NT2/D1 (cell line): ENCODE measurements around the gene LAMB4.

ENCODE experiments used
- DNase-seq: peaks from one replicate; pipeline ENCODE4 v3.0.0-alpha.2; 2011; ENCODE audit warnings: low read depth, low spot score
- H3K27me3 ChIP-seq: 2 replicates; pipeline ENCODE4 v1.6.0; 2011; ENCODE audit warnings: mild to moderate bottlenecking; ENCODE audit not compliant: insufficient read length, insufficient read depth
- H3K36me3 ChIP-seq: 2 replicates; pipeline ENCODE4 v1.6.1; 2011; ENCODE audit warnings: mild to moderate bottlenecking, low read length, mixed read lengths; ENCODE audit not compliant: insufficient read depth, insufficient read length
- H3K4me1 ChIP-seq: 2 replicates; pipeline ENCODE4 v1.5.1; 2011; ENCODE audit not compliant: insufficient read depth, insufficient read length
- H3K4me3 ChIP-seq: 2 replicates; pipeline ENCODE4 v1.5.1; 2011; ENCODE audit warnings: low read depth; ENCODE audit not compliant: insufficient read length
- H3K9ac ChIP-seq: 2 replicates; pipeline ENCODE4 v1.6.0; 2011; ENCODE audit warnings: low read depth; ENCODE audit not compliant: insufficient read length
- H3K9me3 ChIP-seq: 2 replicates; pipeline ENCODE4 v1.5.1; 2011; ENCODE audit warnings: mild to moderate bottlenecking, low read length; ENCODE audit not compliant: insufficient read depth
- SUZ12 ChIP-seq: IDR thresholded peaks from 2 replicates; pipeline ENCODE4 v1.6.1; 2011; ENCODE audit not compliant: insufficient read length, insufficient read depth; ENCODE audit errors: extremely low read depth
- YY1 ChIP-seq: IDR thresholded peaks from 2 replicates; pipeline ENCODE4 v1.6.1; 2011; ENCODE audit not compliant: insufficient read length, insufficient read depth
- ZNF274 ChIP-seq: IDR thresholded peaks from 2 replicates; pipeline ENCODE4 v1.6.1; 2011; ENCODE audit warnings: mild to moderate bottlenecking, low read depth, low read length

The LAMB4 gene

GRCh38 chr7:108007261-108007660 lies 122.9 kb downstream of the LAMB4 start:
- DNase-seq, result no peak
- no peaks in the 10 kb centered on the region for H3K9me3 ChIP-seq
- no peak for TF ChIP-seq ZNF274
- no peak for TF ChIP-seq SUZ12
- TF ChIP-seq YY1, result no peak
- no peak overlapping the region for H3K9ac ChIP-seq
- no peaks in the 10 kb centered on the region for H3K4me1 ChIP-seq
- H3K4me3 ChIP-seq, result no peak overlapping the region
- peaks cover 28% of the 10 kb centered on the region for H3K27me3 ChIP-seq
- H3K36me3 ChIP-seq, result no peaks in the 10 kb centered on the region

GRCh38 chr7:108004220-108005142 lies 125.7 kb downstream of the LAMB4 start:
- H3K4me3 ChIP-seq, result peak overlapping the region; percentile 5

GRCh38 chr7:108003599-108003935 lies 126.6 kb downstream of the LAMB4 start:
- Histone ChIP-seq H3K4me1 (peaks cover 1% of the 10 kb centered on the region), H3K9ac (no peak overlapping the region), H3K36me3 (peaks cover 35% of the 10 kb centered on the region), H3K4me3 (peak overlapping the region; percentile 89), H3K27me3 (peaks cover 28% of the 10 kb centered on the region), H3K9me3 (no peaks in the 10 kb centered on the region)
- TF ChIP-seq YY1, result no peak
- TF ChIP-seq SUZ12, result no peak
- TF ChIP-seq ZNF274, result no peak
- DNase-seq, result no peak

More at GRCh38 chr7:108004220-108005142, 125.7 kb downstream of the LAMB4 start:
- H3K4me1 ChIP-seq, result no peaks in the 10 kb centered on the region
- H3K9me3 ChIP-seq, result no peaks in the 10 kb centered on the region
- no peak for DNase-seq
- H3K9ac ChIP-seq, result no peak overlapping the region
- TF ChIP-seq ZNF274 (no peak), YY1 (no peak), SUZ12 (no peak)
- H3K27me3 ChIP-seq, result peaks cover 28% of the 10 kb centered on the region
- H3K36me3 ChIP-seq, result peaks cover 26% of the 10 kb centered on the region

- Histone ChIP-seq H3K9me3 (no peaks in the 10 kb centered on the region), H3K4me3 (peak within 1 kb of the TSS; percentile 89), H3K4me1 (peaks cover 1% of the 10 kb centered on the region), H3K36me3 (peaks cover 42% of the 10 kb centered on the region), H3K9ac (peak within 1 kb of the TSS; percentile 94), H3K27me3 (peaks cover 28% of the 10 kb centered on the region)
- DNase-seq, result peak; percentile 49
- no peak for TF ChIP-seq SUZ12
- no peak for TF ChIP-seq ZNF274
- TF ChIP-seq YY1, result no peak
These were observed 127.2 kb downstream of the LAMB4 start, which contains the start of gene LAMB1 for GRCh38 chr7:108002726-108003598. LAMB1 (minus strand) TSS chr7:108003161; CDS start chr7:108002885, 276 bp downstream.

- peaks cover 28% of the 10 kb centered on the region for H3K27me3 ChIP-seq
These were observed 128.1 kb downstream of the LAMB4 start for GRCh38 chr7:108001764-108002725.

GRCh38 chr7:108000875-108001763 lies 129.0 kb downstream of the LAMB4 start:
- Histone ChIP-seq H3K4me1 (peaks cover 1% of the 10 kb centered on the region), H3K9ac (peak overlapping the region; percentile 94), H3K9me3 (no peaks in the 10 kb centered on the region), H3K4me3 (peak overlapping the region; percentile 89), H3K36me3 (peaks cover 59% of the 10 kb centered on the region), H3K27me3 (peaks cover 25% of the 10 kb centered on the region)
- TF ChIP-seq YY1, result no peak
- no peak for TF ChIP-seq SUZ12
- TF ChIP-seq ZNF274, result no peak
- DNase-seq, result no peak

More at GRCh38 chr7:108001764-108002725, 128.1 kb downstream of the LAMB4 start:
- no peak for DNase-seq
- TF ChIP-seq YY1 (no peak), SUZ12 (no peak), ZNF274 (no peak)
- peaks cover 1% of the 10 kb centered on the region for H3K4me1 ChIP-seq
- no peaks in the 10 kb centered on the region for H3K9me3 ChIP-seq
- peak overlapping the region; percentile 89 for H3K4me3 ChIP-seq
- peaks cover 49% of the 10 kb centered on the region for H3K36me3 ChIP-seq
- peak overlapping the region; percentile 94 for H3K9ac ChIP-seq
